Lower leg skin (tissue), 3 donors: ENCODE measurements around the gene SLC35B2.

Experiments used
- CTCF ChIP-seq, 3 donors: fragments of 450-650 bp; IDR thresholded peaks; one replicate each; pipeline ENCODE4 v1.5.1; 2016; ENCODE audit warnings: antibody characterized with exemption in 3 of 3, mild to moderate bottlenecking in 3 of 3, moderate library complexity in 2 of 3
- POLR2A ChIP-seq, 2 donors: fragments of 450-650 bp; IDR thresholded peaks; one replicate each; pipeline ENCODE4 v1.6.1; 2016 to 2017; ENCODE audit warnings: antibody characterized with exemption in 2 of 2, mild to moderate bottlenecking in 1 of 2, moderate library complexity in 1 of 2

GRCh38 chr6:44228031-44228430 lies 29.3 kb downstream of the SLC35B2 start:
- TF ChIP-seq CTCF (IDR thresholded peaks at IDR 0.05) (no peak), POLR2A (IDR thresholded peaks at IDR 0.05) (no peak)
